Neural cell (in vitro differentiated cells): ENCODE measurements around the gene PKHD1. TPM values are rescaled to one million over a fixed set of nuclear protein-coding genes. Genes with fewer than 3 reads are reported as not detected.

Experiments used
- H2AFZ ChIP-seq: fragments of 200-600, 300-800 bp; sonication (generic), shearing (Covaris generic); 2 replicates; pipeline ENCODE4 v1.6.0; 2014; ENCODE audit warnings: low read depth, mild to moderate bottlenecking, antibody characterized with exemption, low read length, moderate library complexity
- H3F3A ChIP-seq: fragments of 200-600 bp; shearing (Covaris generic); 2 replicates; pipeline ENCODE4 v1.6.1; 2016; ENCODE audit warnings: mild to moderate bottlenecking, moderate library complexity, mixed read lengths, antibody characterized with exemption, low read length; ENCODE audit not compliant: insufficient read depth, poor library complexity, severe bottlenecking
- H3K27ac ChIP-seq: fragments of 200-600, 300-800 bp; sonication (generic), shearing (Covaris generic); 2 replicates; pipeline ENCODE4 v1.5.1; 2014; ENCODE audit warnings: mild to moderate bottlenecking, low read length, moderate library complexity
- H3K27me3 ChIP-seq: fragments of 300-800, 200-600 bp; sonication (generic), shearing (Covaris generic); 2 replicates; pipeline ENCODE4 v1.6.0; 2014; ENCODE audit warnings: mild to moderate bottlenecking, low read depth, low read length, moderate library complexity; ENCODE audit not compliant: insufficient read depth
- H3K36me3 ChIP-seq: fragments of 300-800, 200-600 bp; sonication (generic), shearing (Covaris generic); 2 replicates; pipeline ENCODE4 v1.5.1; 2014; ENCODE audit warnings: mild to moderate bottlenecking, antibody characterized with exemption, low read length, moderate library complexity; ENCODE audit not compliant: insufficient read depth
- H3K4me2 ChIP-seq: fragments of 300-800, 200-600 bp; sonication (generic), shearing (Covaris generic); 2 replicates; pipeline ENCODE4 v1.6.0; 2014; ENCODE audit warnings: mild to moderate bottlenecking, low read length
- H3K4me3 ChIP-seq: fragments of 300-800, 200-600 bp; sonication (generic), shearing (Covaris generic); 2 replicates; pipeline ENCODE4 v1.5.1; 2014; ENCODE audit warnings: mild to moderate bottlenecking, low read length, moderate library complexity
- H3K79me2 ChIP-seq: fragments of 200-600 bp; shearing (Covaris generic); replicated peaks from 2 replicates; pipeline ENCODE4 v1.6.0; 2014; ENCODE audit warnings: mild to moderate bottlenecking, low read length, moderate library complexity; ENCODE audit not compliant: insufficient read depth
- H3K9ac ChIP-seq: fragments of 300-800, 200-600 bp; sonication (generic), shearing (Covaris generic); 2 replicates; pipeline ENCODE4 v1.6.1; 2016; ENCODE audit warnings: mild to moderate bottlenecking, low read length, mixed read lengths
- H3K9me2 ChIP-seq: fragments of 200-600 bp; shearing (Covaris generic); 2 replicates; pipeline ENCODE4 v1.6.1; 2016; ENCODE audit warnings: mild to moderate bottlenecking, low read length, mixed read lengths; ENCODE audit not compliant: insufficient read depth
- H3K9me3 ChIP-seq: fragments of 200-600, 300-800 bp; sonication (generic), shearing (Covaris generic); 2 replicates; pipeline ENCODE4 v1.6.1; 2016; ENCODE audit warnings: mild to moderate bottlenecking, mixed run types, low read length, moderate library complexity, mixed read lengths
- H4K20me1 ChIP-seq: fragments of 200-600 bp; shearing (Covaris generic); 2 replicates; pipeline ENCODE4 v1.6.1; 2016; ENCODE audit warnings: mild to moderate bottlenecking, mixed run types; ENCODE audit not compliant: insufficient read depth
- CTCF ChIP-seq: fragments of 450-650 bp; IDR thresholded peaks from 2 replicates; pipeline ENCODE4 v1.5.1; 2014; ENCODE audit warnings: antibody characterized with exemption, mild to moderate bottlenecking, moderate library complexity; ENCODE audit not compliant: poor library complexity, severe bottlenecking
- EP300 ChIP-seq: fragments of 450-650 bp; conservative IDR thresholded peaks from 2 replicates; pipeline ENCODE4 v1.6.1; 2014; ENCODE audit warnings: antibody characterized with exemption, mild to moderate bottlenecking, moderate library complexity; ENCODE audit not compliant: poor library complexity, severe bottlenecking
- EZH2 ChIP-seq: fragments of 200-600, 300-800 bp; shearing (Covaris generic), sonication (generic); IDR thresholded peaks from 2 replicates; pipeline ENCODE4 v1.6.1; 2014; ENCODE audit warnings: antibody characterized with exemption, low read length, borderline replicate concordance, mild to moderate bottlenecking; ENCODE audit not compliant: insufficient read depth, poor library complexity, severe bottlenecking
- MXI1 ChIP-seq: fragments of 450-650 bp; conservative IDR thresholded peaks from 2 replicates; pipeline ENCODE4 v1.6.1; 2014; ENCODE audit warnings: antibody characterized with exemption, mild to moderate bottlenecking; ENCODE audit not compliant: poor library complexity, severe bottlenecking
- POLR2AphosphoS5 ChIP-seq: IDR thresholded peaks from 2 replicates; pipeline ENCODE4 v1.6.1; 2012
- RAD21 ChIP-seq: fragments of 450-650 bp; conservative IDR thresholded peaks from 2 replicates; pipeline ENCODE4 v1.6.1; 2014; ENCODE audit warnings: antibody characterized with exemption, mild to moderate bottlenecking, moderate library complexity
- SMC3 ChIP-seq: fragments of 450-650 bp; conservative IDR thresholded peaks from 2 replicates; pipeline ENCODE4 v1.6.1; 2014; ENCODE audit warnings: antibody characterized with exemption, mild to moderate bottlenecking, moderate library complexity; ENCODE audit not compliant: poor library complexity
- TAF1 ChIP-seq: IDR thresholded peaks from 2 replicates; pipeline ENCODE4 v1.6.1; 2012; ENCODE audit warnings: low read depth
- polyA plus RNA-seq: library from polyadenylated mRNA; depleted of rRNA; stranded (reverse); fragments of >200 nt; gene quantifications from 2 replicates; pipeline ENCODE4 v1.2.3, GENCODE V29; 2014
- TF ChIP-seq, protein P1 (sequence below): IDR thresholded peaks from 2 replicates; pipeline ENCODE4 v1.6.1; 2012; ENCODE audit warnings: borderline replicate concordance

PKHD1 gene
- polyA plus RNA-seq, 1 donor from 2014 or later, result not detected

- H3F3A ChIP-seq, result no peaks in the 10 kb centered on the region
- no peaks in the 10 kb centered on the region for H3K9me2 ChIP-seq
- H3K27me3 ChIP-seq, result no peaks in the 10 kb centered on the region
- no peak overlapping the region for H2AFZ ChIP-seq
- no peaks in the 10 kb centered on the region for H3K79me2 ChIP-seq
- no peaks in the 10 kb centered on the region for H3K36me3 ChIP-seq
- H3K27ac ChIP-seq, result no peak overlapping the region
- no peaks in the 10 kb centered on the region for H4K20me1 ChIP-seq
- TF ChIP-seq EZH2 (no peak), TAF1 (no peak), CTCF (no peak), POLR2AphosphoS5 (no peak), SMC3 (no peak), MXI1 (no peak), RAD21 (no peak), EP300 (no peak)
- TF ChIP-seq, protein P1, sequence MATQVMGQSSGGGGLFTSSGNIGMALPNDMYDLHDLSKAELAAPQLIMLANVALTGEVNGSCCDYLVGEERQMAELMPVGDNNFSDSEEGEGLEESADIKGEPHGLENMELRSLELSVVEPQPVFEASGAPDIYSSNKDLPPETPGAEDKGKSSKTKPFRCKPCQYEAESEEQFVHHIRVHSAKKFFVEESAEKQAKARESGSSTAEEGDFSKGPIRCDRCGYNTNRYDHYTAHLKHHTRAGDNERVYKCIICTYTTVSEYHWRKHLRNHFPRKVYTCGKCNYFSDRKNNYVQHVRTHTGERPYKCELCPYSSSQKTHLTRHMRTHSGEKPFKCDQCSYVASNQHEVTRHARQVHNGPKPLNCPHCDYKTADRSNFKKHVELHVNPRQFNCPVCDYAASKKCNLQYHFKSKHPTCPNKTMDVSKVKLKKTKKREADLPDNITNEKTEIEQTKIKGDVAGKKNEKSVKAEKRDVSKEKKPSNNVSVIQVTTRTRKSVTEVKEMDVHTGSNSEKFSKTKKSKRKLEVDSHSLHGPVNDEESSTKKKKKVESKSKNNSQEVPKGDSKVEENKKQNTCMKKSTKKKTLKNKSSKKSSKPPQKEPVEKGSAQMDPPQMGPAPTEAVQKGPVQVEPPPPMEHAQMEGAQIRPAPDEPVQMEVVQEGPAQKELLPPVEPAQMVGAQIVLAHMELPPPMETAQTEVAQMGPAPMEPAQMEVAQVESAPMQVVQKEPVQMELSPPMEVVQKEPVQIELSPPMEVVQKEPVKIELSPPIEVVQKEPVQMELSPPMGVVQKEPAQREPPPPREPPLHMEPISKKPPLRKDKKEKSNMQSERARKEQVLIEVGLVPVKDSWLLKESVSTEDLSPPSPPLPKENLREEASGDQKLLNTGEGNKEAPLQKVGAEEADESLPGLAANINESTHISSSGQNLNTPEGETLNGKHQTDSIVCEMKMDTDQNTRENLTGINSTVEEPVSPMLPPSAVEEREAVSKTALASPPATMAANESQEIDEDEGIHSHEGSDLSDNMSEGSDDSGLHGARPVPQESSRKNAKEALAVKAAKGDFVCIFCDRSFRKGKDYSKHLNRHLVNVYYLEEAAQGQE, result no peak
- H3K9ac ChIP-seq, result no peak overlapping the region
- H3K4me2 ChIP-seq, result no peak overlapping the region
- H3K4me3 ChIP-seq, result no peak overlapping the region
- no peaks in the 10 kb centered on the region for H3K9me3 ChIP-seq
Observed at GRCh38 chr6:51846531-51846930, 240.9 kb downstream of the PKHD1 start.

DNA sequence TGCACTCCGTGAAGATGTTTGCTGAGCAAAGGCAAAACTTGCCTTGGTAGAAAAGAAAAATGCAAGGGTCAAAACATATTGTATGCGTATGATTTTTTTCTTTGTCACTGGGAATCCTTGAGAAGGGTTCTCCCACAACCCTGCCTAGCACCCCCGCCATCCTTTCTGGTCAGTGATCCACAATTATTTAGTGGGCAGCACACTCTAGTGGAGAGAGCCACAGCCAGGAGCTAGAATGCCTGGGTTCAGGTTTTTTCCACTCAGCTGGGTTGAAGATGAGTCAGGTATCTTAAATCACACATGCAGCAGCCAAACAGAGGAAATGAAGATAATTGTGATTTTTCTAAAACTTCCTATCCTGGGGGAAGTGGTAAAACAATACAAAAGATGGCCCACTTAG, 243.1 kb downstream of the PKHD1 start:
- no peaks in the 10 kb centered on the region for H3K9me2 ChIP-seq
- H4K20me1 ChIP-seq, result no peaks in the 10 kb centered on the region
- H3K9ac ChIP-seq, result no peak overlapping the region
- H3K4me3 ChIP-seq, result no peak overlapping the region
- TF ChIP-seq, protein P1, result no peak
- no peak for TF ChIP-seq EP300
- no peak for TF ChIP-seq POLR2AphosphoS5
- TF ChIP-seq TAF1, result no peak
- H3F3A ChIP-seq, result no peaks in the 10 kb centered on the region
- H3K9me3 ChIP-seq, result no peaks in the 10 kb centered on the region
- no peak overlapping the region for H2AFZ ChIP-seq
- no peaks in the 10 kb centered on the region for H3K36me3 ChIP-seq
- no peaks in the 10 kb centered on the region for H3K27me3 ChIP-seq
- H3K79me2 ChIP-seq, result no peaks in the 10 kb centered on the region
- H3K4me2 ChIP-seq, result no peak overlapping the region
- H3K27ac ChIP-seq, result no peak overlapping the region
